Urothelium cell line (cell line): ENCODE data around the gene ZNF267.
"Not testable (repeated sequence)": the region's sequence is repeated elsewhere in the genome, so short reads cannot be mapped to it uniquely, and the experiment has no call there.

Experiments used
- DNase-seq: peaks from one replicate; pipeline ENCODE4 v3.0.0; 2011; ENCODE audit warnings: low spot score, mixed read lengths
- FAIRE-seq: peaks from 2 replicates; lab custom pipeline; 2011; peaks lifted over from hg19 to GRCh38; lab: Jason Lieb, UNC

The ZNF267 gene

GRCh38 chr16:31877876-31878642, 4.5 kb downstream of the ZNF267 start:
- no peak for FAIRE-seq
- no peak for DNase-seq

DNA sequence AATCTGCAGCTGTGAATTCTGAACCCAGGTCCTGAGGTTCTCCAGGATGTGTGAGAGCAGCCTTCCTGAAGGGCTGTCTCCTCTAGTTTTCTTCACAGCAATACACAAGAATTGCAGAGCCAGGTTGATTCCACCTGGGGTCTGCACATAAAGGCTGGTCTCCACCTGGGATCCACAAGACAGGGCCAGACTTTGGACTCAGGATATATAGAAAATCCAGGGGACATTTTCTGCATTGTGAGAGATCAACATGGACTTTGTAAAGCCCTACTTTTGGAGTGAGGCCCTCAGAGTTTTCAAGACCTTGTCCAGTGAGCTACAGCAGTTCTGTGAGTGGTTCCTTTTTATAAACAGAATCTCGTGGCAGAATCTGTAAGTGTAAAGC, 6.3 kb downstream of the ZNF267 start:
- FAIRE-seq (no peak), DNase-seq (no peak)

GRCh38 chr16:31880322-31880979, 6.8 kb downstream of the ZNF267 start:
- DNase-seq (no peak), FAIRE-seq (no peak)

DNA sequence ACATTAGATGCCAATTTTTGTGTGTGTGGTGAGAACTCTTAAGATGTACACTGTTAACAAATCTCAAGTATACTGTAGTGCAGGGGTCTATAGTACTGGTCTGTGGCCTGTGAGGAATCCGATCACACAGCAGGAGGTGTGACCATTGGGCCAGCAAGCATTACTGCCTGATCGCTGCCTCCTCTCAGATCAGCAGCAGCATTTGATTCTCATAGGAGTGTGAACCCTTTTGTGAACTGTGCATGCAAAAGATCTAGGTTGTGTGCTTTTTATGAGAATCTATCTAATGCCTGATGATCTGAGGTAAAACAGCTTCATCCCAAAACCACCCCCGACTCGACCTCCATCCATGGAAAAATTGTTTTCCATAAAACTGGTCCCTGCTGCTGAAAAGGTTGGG, 12.6 kb downstream of the ZNF267 start:
- FAIRE-seq: no peak

DNA sequence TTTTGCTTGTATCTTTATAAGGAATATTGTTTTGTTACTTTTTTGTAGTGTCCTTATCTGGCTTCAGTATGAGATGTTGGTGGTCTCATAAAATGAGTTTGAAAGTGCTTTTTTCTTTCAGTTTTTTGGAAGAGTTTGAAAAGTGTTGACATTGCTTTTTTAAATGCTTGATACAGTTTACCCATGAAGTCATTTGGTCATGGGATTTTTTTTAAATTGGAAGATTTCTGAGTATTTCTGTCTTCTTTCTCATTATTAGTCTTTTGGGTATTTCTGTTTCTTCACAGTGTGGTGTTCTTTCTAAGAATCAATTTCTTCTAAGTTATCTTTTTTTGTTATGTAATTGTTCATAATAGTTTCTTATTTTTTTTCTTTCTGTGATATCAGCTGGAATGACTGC, 15.1 kb downstream of the ZNF267 start:
- FAIRE-seq (no peak), DNase-seq (no peak)

More for the DNA sequence above, 12.6 kb downstream of the ZNF267 start:
- no peak for DNase-seq

GRCh38 chr16:31892111-31892510, 18.5 kb downstream of the ZNF267 start:
- not testable (repeated sequence) for FAIRE-seq, DNase-seq

- FAIRE-seq (no peak), DNase-seq (no peak)
Observed at GRCh38 chr16:31893824-31894223, 20.2 kb downstream of the ZNF267 start.

DNA sequence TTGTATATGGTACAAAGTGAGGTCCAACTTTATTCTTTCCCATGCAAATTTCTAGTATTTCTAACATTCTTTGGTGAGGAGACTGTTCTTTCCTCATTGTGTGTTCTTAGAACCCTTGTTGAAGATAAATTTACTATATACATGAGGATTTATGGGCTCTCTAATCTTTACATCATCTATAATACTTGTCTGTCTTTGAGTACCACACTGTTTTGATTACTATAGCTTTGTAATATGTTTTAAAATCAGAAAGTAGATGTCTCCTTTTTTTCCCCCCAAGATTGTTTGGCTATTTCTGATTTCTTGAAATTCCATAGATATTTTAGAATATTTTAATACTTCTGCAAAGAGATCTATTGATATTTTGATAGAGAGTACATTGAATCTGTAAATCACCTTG, 23.7 kb downstream of the ZNF267 start:
- FAIRE-seq: no peak
- DNase-seq: no peak

DNA sequence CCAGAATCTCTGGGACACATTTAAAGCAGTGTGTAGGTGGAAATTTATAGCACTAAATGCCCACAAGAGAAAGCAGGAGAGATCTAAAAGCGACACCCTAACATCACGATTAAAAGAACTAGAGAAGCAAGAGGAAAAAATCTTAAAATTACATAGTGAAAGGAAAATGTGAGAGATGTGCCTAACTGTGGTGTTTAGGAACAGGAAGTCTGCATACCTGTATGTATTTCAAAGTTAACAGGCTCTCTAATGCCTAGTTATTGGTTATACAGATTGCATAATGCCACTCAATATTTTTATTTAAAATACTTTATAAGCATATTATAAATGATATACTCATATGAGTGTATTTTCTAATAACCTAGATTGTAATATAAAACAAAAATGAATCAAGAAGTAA, 25.9 kb downstream of the ZNF267 start:
- no peak for FAIRE-seq
- no peak for DNase-seq

DNA sequence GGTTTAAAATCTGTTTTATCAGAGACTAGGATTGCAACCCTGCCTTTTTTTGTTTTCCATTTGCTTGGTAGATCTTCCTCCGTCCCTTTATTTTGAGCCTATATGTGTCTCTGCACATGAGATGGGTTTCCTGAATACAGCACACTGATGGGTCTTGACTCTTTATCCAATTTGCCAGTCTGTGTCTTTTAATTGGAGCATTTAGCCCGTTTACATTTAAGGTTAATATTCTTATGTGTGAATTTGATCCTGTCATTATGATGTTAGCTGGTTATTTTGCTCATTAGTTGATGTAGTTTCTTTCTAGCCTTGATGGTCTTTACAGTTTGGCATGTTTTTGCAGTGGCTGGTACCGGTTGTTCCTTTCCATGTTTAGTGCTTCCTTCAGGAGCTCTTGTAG, 31.0 kb downstream of the ZNF267 start:
- not testable (repeated sequence) for DNase-seq, FAIRE-seq

- DNase-seq: no peak
- no peak for FAIRE-seq
Observed at GRCh38 chr16:31913668-31914067, 40.1 kb downstream of the ZNF267 start.

GRCh38 chr16:31916056-31916488, 42.5 kb downstream of the ZNF267 start:
- no peak for FAIRE-seq
- no peak for DNase-seq

- DNase-seq (no peak), FAIRE-seq (no peak)
Observed at GRCh38 chr16:31920373-31920772, 46.8 kb downstream of the ZNF267 start.

DNA sequence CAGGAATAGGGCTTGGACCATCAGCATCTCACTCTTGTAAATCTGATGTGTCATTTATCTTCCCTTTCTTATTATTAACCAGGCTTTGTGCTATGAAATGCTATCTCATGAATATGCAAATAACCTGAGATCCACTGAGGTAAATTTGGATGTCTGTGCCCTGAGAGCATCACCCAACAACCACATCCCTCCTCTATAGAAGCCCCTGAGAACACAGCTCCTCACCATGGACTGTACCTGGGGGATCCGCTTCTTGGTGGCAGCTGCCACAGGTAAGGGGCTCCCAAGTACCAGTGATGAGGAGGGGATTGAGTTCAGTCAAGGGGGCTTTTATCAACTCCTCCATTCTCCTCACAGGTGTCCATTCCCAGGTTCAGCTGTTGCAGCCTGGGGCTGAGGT, 78.2 kb downstream of the ZNF267 start:
- not testable (repeated sequence) for FAIRE-seq, DNase-seq

DNA sequence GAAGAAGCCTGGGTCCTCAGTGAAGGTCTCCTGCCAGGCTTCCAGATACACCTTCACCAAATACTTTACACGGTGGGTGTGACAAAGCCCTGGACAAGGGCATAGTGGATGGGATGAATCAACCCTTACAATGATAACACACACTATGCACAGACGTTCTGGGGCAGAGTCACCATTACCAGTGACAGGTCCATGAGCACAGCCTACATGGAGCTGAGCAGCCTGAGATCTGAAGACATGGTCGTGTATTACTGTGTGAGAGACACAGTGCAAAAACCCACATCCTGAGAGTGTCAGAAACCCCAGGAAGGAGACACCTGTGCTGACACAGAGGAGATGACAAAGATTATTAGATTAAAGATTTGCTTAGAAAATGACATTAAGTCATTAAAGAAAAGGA, 78.6 kb downstream of the ZNF267 start:
- FAIRE-seq: not testable (repeated sequence)

DNA sequence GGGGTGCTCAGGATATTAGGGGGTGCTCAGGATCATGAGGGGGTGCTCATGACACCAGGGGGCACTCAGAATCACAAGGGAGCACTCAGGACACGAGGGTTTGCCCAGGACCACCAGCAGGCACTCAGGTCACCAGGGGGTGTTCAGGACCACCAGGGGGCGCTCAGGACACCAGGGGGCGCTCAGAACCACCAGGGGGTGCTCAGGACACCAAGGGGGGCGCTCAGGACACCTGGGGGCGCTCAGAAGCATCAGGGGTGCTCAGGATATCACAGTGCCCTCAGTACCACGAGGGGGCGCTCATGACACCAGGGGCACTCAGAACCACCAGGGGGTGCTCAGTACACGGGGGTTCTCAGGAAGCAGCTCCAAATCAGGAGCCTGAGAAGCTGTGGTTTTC, 82.6 kb downstream of the ZNF267 start:
- not testable (repeated sequence) for FAIRE-seq, DNase-seq

More for the DNA sequence above, 78.6 kb downstream of the ZNF267 start:
- not testable (repeated sequence) for DNase-seq

- FAIRE-seq, DNase-seq: not testable (repeated sequence)
Observed at GRCh38 chr16:31960186-31960910, 86.7 kb downstream of the ZNF267 start.
